Liver (tissue), 9 donors: ENCODE measurements around the gene KIAA1217. TPM values are rescaled to one million over a fixed set of nuclear protein-coding genes. Genes with fewer than 3 reads are reported as not detected.

Experiments
- DNase-seq: peaks from one replicate; pipeline ENCODE4 v3.0.0-alpha.2; 2017; ENCODE audit warnings: low spot score
- H3K27ac ChIP-seq, 2 donors: one replicate each; pipeline ENCODE4 v1.7.0; 2013; ENCODE audit warnings: inconsistent platforms in 2 of 2, low read length in 2 of 2, control low read depth in 1 of 2, low read depth in 1 of 2, mild to moderate bottlenecking in 1 of 2
- H3K27me3 ChIP-seq, 4 donors: one replicate each; pipeline versions ENCODE4 v1.6.1 to v1.7.0; 2013; ENCODE audit warnings: low read length in 3 of 4, inconsistent platforms in 1 of 4, mild to moderate bottlenecking in 1 of 4, moderate library complexity in 1 of 4; ENCODE audit not compliant: control insufficient read depth in 4 of 4, insufficient read depth in 4 of 4
- H3K36me3 ChIP-seq, 4 donors: one replicate each; pipeline versions ENCODE4 v1.6.1 to v1.7.0; 2013; ENCODE audit warnings: low read length in 3 of 4, mild to moderate bottlenecking in 3 of 4, low read depth in 1 of 4, moderate library complexity in 1 of 4; ENCODE audit not compliant: control insufficient read depth in 4 of 4, insufficient read depth in 3 of 4
- H3K4me1 ChIP-seq, 4 donors: one replicate each; pipeline versions ENCODE4 v1.6.1 to v1.7.0; 2013; ENCODE audit warnings: low read length in 3 of 4, mild to moderate bottlenecking in 3 of 4, moderate library complexity in 1 of 4; ENCODE audit not compliant: control insufficient read depth in 4 of 4, insufficient read depth in 4 of 4
- H3K4me3 ChIP-seq, 3 donors: one replicate each; pipeline versions ENCODE4 v1.6.1 to v1.7.0; 2013; ENCODE audit warnings: low read length in 3 of 3, control low read depth in 1 of 3, low read depth in 1 of 3, mild to moderate bottlenecking in 1 of 3
- H3K9ac ChIP-seq, 2 donors: one replicate each; pipeline ENCODE4 v1.7.0; 2013; ENCODE audit warnings: low read length in 2 of 2, mild to moderate bottlenecking in 2 of 2, moderate library complexity in 2 of 2, control low read depth in 1 of 2, low read depth in 1 of 2
- H3K9me3 ChIP-seq, 4 donors: one replicate each; pipeline versions ENCODE4 v1.6.1 to v1.7.0; 2013; ENCODE audit warnings: low read length in 3 of 4; ENCODE audit not compliant: control insufficient read depth in 4 of 4
- EGR1 ChIP-seq, 2 donors: IDR thresholded peaks; 2 replicates each; pipeline ENCODE4 v1.6.1; 2016 to 2018; ENCODE audit warnings: antibody characterized with exemption in 2 of 2, low read depth in 2 of 2
- FOXA1 ChIP-seq: IDR thresholded peaks from 2 replicates; pipeline ENCODE4 v1.6.1; 2016; ENCODE audit warnings: antibody characterized with exemption
- GABPA ChIP-seq, 2 donors: IDR thresholded peaks in 1 of 2; conservative IDR thresholded peaks in 1 of 2; 2 replicates each; pipeline ENCODE4 v1.6.1; 2016; ENCODE audit warnings: antibody characterized with exemption in 2 of 2, mild to moderate bottlenecking in 1 of 2, moderate library complexity in 1 of 2
- HNF4G ChIP-seq: IDR thresholded peaks from 2 replicates; pipeline ENCODE4 v1.6.1; 2016; ENCODE audit warnings: antibody characterized with exemption
- NR2F2 ChIP-seq: IDR thresholded peaks from 2 replicates; pipeline ENCODE4 v1.6.1; 2016; ENCODE audit warnings: antibody characterized with exemption
- RAD21 ChIP-seq, 2 donors: IDR thresholded peaks; 2 replicates each; pipeline ENCODE4 v1.6.1; 2016; ENCODE audit warnings: antibody characterized with exemption in 2 of 2, mild to moderate bottlenecking in 2 of 2
- REST ChIP-seq: IDR thresholded peaks from 2 replicates; pipeline ENCODE4 v1.6.1; 2016; ENCODE audit warnings: antibody characterized with exemption, mild to moderate bottlenecking
- RXRA ChIP-seq, 2 donors: IDR thresholded peaks; 2 replicates each; pipeline ENCODE4 v1.6.1; 2017 to 2018; ENCODE audit warnings: antibody characterized with exemption in 2 of 2, mild to moderate bottlenecking in 1 of 2
- WGBS: extraction: QIAGEN DNeasy Blood & Tissue Kit; methylation state at CpG from one replicate; pipeline ENCODE4 v1.1.7; 2013; 5-methylcytosine and 5-hydroxymethylcytosine counted together
- polyA plus RNA-seq, 2 donors: library from polyadenylated mRNA; stranded (reverse) in 1 of 2; unstranded in 1 of 2; fragments of 200-250 nt in 1 of 2; fragments of >200 nt in 1 of 2; fragmentation: Nextera tagmentation in 1 of 2; extraction: Ambion mirVana in 1 of 2; gene quantifications; one replicate each; pipeline versions ENCODE4 v1.2.1 to v1.2.3, GENCODE V29; 2013 to 2015
- total RNA-seq, 2 donors: library from RNA; depleted of rRNA; stranded (reverse); fragments of >200 nt; gene quantifications; one replicate each; pipeline ENCODE4 v1.2.3, GENCODE V29; 2014
- TF ChIP-seq, protein P1 (sequence below): fragments of 150-350 bp; IDR thresholded peaks from 2 replicates; pipeline ENCODE4 v1.5.1; 2017; ENCODE audit warnings: improper control_type of control experiment, low read depth, low read length; ENCODE audit not compliant: missing input control
- TF ChIP-seq, protein P2 (sequence below): IDR thresholded peaks from 2 replicates; pipeline ENCODE4 v1.6.1; 2016; ENCODE audit warnings: antibody characterized with exemption
- TF ChIP-seq, protein P3 (sequence below): IDR thresholded peaks from 2 replicates; pipeline ENCODE4 v1.6.1; 2016; ENCODE audit warnings: antibody characterized with exemption
- donor health status: healthy.
- donor health status: healthy.
- donor health status: healthy.
- donor health status: healthy.
- donor health status: healthy.

KIAA1217 gene
- total and polyA plus RNA-seq, 4 donors, result 4.5 to 12.8 (median 6.8) TPM

- H3K9ac ChIP-seq, result no peak overlapping the region
- H3K4me1 ChIP-seq, result peaks cover 0 to 11% (median 4%) of the 10 kb centered on the region in 4 donors
- H3K4me3 ChIP-seq, result no peak overlapping the region
- DNase-seq, result peak; percentile 57
- H3K9me3 ChIP-seq, result no peaks in the 10 kb centered on the region
- peaks cover 2 to 46% (median 32%) of the 10 kb centered on the region in 4 donors for H3K36me3 ChIP-seq
- no peak overlapping the region for H3K27ac ChIP-seq
- WGBS, result 42% methylated on average over 15 of the region's 15 CpGs
- H3K27me3 ChIP-seq, result no peaks in the 10 kb centered on the region
- TF ChIP-seq REST, result no peak
- TF ChIP-seq GABPA (IDR thresholded peaks at IDR 0.05 in 1 of 2, conservative IDR thresholded peaks at IDR 0.05 in 1 of 2), result no peak
- TF ChIP-seq FOXA1, result no peak
- no peak for TF ChIP-seq NR2F2
- TF ChIP-seq EGR1 (IDR thresholded peaks at IDR 0.05; ENCODE audit: low read depth in 2 of 2), result no peak
- TF ChIP-seq RAD21 (IDR thresholded peaks at IDR 0.05), result peak; percentile 83
- TF ChIP-seq, protein P1, sequence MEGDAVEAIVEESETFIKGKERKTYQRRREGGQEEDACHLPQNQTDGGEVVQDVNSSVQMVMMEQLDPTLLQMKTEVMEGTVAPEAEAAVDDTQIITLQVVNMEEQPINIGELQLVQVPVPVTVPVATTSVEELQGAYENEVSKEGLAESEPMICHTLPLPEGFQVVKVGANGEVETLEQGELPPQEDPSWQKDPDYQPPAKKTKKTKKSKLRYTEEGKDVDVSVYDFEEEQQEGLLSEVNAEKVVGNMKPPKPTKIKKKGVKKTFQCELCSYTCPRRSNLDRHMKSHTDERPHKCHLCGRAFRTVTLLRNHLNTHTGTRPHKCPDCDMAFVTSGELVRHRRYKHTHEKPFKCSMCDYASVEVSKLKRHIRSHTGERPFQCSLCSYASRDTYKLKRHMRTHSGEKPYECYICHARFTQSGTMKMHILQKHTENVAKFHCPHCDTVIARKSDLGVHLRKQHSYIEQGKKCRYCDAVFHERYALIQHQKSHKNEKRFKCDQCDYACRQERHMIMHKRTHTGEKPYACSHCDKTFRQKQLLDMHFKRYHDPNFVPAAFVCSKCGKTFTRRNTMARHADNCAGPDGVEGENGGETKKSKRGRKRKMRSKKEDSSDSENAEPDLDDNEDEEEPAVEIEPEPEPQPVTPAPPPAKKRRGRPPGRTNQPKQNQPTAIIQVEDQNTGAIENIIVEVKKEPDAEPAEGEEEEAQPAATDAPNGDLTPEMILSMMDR, result peak; percentile 51
These were observed 310.2 kb downstream of the KIAA1217 start for GRCh38 chr10:24518981-24519597.

DNA sequence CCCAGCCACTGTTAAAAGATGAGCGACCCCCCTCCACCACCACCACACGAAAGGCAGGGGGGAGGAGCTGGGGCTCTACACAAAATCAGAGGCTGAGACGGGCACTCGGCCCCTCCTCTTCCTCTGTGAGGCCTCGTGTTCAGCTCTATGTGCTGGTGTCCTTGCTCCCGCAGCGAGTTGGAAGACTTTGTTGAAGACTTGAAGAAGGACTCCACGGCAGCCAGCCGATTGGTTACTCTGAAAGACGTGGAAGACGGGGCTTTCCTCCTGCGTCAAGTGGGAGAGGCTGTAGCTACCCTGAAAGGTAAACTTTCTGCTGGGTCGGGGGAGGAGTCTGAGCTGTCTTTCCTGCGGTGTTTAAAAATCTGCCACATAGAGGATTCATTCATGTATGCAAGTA, 311.0 kb downstream of the KIAA1217 start:
- H3K27me3 ChIP-seq, result no peaks in the 10 kb centered on the region
- H3K4me1 ChIP-seq, result peaks cover 0 to 11% (median 4%) of the 10 kb centered on the region in 4 donors
- peaks cover 2 to 51% (median 38%) of the 10 kb centered on the region in 4 donors for H3K36me3 ChIP-seq
- H3K27ac ChIP-seq, result no peak overlapping the region
- 83% methylated on average over 14 of the region's 14 CpGs for WGBS
- no peaks in the 10 kb centered on the region for H3K9me3 ChIP-seq
- DNase-seq, result no peak
- H3K9ac ChIP-seq, result no peak overlapping the region
- no peak overlapping the region for H3K4me3 ChIP-seq
- TF ChIP-seq RXRA (IDR thresholded peaks at IDR 0.05) (no peak), GABPA (IDR thresholded peaks at IDR 0.05 in 1 of 2, conservative IDR thresholded peaks at IDR 0.05 in 1 of 2) (no peak), REST (no peak), RAD21 (IDR thresholded peaks at IDR 0.05) (no peak), EGR1 (IDR thresholded peaks at IDR 0.05; ENCODE audit: low read depth in 2 of 2) (no peak), HNF4G (no peak), NR2F2 (no peak)
- TF ChIP-seq, protein P2, sequence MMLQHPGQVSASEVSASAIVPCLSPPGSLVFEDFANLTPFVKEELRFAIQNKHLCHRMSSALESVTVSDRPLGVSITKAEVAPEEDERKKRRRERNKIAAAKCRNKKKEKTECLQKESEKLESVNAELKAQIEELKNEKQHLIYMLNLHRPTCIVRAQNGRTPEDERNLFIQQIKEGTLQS, result no peak
- TF ChIP-seq, protein P1, result no peak
- TF ChIP-seq, protein P3, sequence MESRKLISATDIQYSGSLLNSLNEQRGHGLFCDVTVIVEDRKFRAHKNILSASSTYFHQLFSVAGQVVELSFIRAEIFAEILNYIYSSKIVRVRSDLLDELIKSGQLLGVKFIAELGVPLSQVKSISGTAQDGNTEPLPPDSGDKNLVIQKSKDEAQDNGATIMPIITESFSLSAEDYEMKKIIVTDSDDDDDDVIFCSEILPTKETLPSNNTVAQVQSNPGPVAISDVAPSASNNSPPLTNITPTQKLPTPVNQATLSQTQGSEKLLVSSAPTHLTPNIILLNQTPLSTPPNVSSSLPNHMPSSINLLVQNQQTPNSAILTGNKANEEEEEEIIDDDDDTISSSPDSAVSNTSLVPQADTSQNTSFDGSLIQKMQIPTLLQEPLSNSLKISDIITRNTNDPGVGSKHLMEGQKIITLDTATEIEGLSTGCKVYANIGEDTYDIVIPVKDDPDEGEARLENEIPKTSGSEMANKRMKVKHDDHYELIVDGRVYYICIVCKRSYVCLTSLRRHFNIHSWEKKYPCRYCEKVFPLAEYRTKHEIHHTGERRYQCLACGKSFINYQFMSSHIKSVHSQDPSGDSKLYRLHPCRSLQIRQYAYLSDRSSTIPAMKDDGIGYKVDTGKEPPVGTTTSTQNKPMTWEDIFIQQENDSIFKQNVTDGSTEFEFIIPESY, result no peak
